GM13977 (cell line): Measurements from ENCODE around the gene MIGA2.
A peak's percentile ranks its signal among the peaks of the same experiment; 100 is the strongest.

Experiments
- DNase-seq: peaks from one replicate; pipeline ENCODE4 v3.0.0; 2012; ENCODE audit warnings: low spot score
- in situ Hi-C: fragments of 300-500 bp; cut with MboI; formaldehyde crosslinking; loops from one replicate; pipeline ENCODE4 v1.12.0; 2022; ENCODE audit warnings: low sequenced_read_pairs, low pct_unique_long_range_greater_than_20kb, mixed read lengths, inconsistent platforms; ENCODE audit not compliant: unreplicated experiment
- TF ChIP-seq, protein P1 (sequence below): IDR thresholded peaks from 2 replicates; pipeline ENCODE4 v1.5.1; 2012; ENCODE audit warnings: mild to moderate bottlenecking, control low read depth; ENCODE audit not compliant: insufficient read depth; ENCODE audit errors: extremely low read depth, missing control alignments

The MIGA2 gene

DNA sequence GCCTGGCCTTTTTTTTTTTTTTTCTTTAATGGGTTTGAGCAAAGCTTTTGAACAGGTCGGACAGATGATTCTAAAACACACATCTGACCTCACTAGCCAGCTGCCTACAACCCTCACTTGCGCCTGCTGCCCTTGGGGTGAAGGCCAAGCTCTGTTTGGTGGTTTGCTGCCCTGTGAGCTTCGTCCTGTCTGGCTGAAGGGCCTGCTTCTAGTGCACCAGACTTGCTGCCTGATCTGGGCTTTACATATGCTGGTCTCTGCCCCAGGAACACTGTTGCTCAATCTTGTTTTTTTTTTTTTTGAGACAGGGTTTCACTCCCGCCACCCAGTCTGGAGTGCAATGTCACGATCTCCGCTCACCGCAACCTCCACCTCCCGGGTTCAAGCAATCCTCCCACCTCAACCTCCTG lies 28.1 kb downstream of the MIGA2 start:
- DNase-seq: no peak
- in situ Hi-C loops: no loop called here

DNA sequence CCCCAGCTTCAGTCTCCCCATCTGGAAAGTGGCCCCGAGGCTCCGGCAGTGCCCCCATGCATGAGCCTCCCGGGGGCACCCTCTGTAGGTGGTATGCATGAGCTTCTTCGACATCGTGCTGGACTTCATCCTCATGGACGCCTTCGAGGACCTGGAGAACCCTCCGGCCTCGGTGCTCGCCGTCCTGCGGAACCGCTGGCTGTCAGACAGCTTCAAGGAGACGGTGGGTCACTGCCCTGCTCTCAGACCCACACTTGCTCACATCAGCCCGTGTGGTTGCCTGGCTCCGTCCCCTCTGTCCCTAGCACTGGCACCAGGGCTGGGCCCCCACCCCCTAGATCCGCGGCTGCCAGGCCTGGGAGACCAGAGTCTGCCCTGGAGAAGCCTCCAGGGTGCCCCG lies 31.7 kb downstream of the MIGA2 start:
- no peak for DNase-seq
- TF ChIP-seq, protein P1, sequence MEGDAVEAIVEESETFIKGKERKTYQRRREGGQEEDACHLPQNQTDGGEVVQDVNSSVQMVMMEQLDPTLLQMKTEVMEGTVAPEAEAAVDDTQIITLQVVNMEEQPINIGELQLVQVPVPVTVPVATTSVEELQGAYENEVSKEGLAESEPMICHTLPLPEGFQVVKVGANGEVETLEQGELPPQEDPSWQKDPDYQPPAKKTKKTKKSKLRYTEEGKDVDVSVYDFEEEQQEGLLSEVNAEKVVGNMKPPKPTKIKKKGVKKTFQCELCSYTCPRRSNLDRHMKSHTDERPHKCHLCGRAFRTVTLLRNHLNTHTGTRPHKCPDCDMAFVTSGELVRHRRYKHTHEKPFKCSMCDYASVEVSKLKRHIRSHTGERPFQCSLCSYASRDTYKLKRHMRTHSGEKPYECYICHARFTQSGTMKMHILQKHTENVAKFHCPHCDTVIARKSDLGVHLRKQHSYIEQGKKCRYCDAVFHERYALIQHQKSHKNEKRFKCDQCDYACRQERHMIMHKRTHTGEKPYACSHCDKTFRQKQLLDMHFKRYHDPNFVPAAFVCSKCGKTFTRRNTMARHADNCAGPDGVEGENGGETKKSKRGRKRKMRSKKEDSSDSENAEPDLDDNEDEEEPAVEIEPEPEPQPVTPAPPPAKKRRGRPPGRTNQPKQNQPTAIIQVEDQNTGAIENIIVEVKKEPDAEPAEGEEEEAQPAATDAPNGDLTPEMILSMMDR: no peak
- in situ Hi-C loops: no loop called here

More for the DNA sequence above, 28.1 kb downstream of the MIGA2 start:
- TF ChIP-seq, protein P1: no peak

DNA sequence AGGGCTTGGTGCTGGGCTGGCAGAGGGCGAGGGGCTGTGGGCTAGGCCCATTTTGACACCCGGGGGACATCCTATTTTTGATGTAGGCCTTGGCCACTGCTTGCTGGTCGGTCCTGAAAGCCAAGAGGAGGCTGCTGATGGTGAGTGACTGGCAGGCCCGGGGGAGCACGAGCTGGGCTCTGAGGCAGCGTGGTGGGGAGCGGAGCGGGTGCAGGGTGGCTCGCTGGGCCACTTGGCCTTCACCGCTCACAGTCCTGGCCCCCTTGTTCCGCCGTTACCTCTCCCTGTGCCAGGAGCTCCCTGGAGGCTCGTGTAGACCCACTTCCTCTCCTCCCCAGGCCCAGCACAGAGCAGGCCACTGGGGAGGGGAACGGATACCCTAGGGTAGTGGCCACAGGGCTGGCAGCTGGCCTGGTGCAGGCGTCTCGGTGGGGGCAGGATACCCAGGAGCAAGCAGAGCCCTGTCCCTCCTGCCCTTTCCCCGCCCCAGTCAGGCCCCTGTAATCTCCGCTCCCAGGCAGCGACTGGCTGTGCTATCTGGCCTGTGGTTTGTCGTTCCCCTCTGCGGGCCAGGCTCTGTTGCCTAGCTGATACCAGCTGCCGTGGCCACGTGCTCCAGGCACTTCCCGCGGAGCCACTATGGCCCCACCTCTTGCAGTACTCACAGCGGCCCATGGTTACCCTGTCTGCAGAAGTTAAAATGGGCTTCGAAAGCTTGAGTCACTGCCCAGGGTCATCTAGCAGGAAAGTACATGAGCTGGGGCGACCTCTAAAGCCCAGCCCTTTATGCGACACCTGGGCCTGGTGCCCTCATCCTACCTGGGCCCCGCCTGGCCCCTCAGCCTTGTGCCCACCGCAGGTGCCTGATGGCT lies 32.8 kb downstream of the MIGA2 start:
- in situ Hi-C loops: no loop called here
- peak; percentile 69 for DNase-seq
- TF ChIP-seq, protein P1: no peak

DNA sequence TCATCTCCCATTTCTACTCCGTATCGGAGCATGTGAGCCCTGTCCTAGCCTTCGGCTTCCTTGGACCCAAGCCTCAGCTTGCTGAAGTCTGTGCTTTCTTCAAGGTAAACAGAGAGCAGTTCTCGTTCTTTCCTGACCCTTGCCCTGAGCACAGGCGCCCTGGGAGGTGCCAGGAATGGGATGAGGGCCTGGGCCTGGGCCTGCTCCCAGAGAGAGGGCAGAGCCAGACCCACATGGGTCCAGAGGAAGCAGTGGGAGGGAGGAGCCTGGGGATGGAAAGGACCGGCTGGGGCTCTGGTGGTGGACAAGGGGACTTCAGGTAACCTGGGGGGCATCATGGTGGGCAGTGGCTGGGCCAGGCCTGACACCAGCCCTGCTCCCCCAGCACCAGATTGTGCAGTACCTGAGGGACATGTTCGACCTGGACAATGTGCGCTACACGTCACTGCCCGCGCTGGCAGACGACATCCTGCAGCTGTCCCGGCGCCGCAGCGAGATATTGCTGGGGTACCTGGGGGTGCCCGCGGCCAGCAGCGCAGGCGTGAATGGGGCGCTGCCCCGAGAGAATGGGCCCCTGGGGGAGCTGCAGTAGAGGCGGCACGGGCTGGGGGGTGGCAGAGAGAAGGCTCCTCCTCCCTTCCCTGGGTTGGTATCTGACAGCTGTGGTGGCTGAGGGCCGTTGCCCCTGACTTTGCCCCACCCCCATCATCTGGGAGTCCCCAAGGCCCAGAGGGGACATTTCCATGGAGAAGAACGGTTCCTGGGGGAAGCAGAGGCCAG lies 33.6 kb downstream of the MIGA2 start:
- TF ChIP-seq, protein P1: no peak
- no peak for DNase-seq
- in situ Hi-C loops: no loop called here

DNA sequence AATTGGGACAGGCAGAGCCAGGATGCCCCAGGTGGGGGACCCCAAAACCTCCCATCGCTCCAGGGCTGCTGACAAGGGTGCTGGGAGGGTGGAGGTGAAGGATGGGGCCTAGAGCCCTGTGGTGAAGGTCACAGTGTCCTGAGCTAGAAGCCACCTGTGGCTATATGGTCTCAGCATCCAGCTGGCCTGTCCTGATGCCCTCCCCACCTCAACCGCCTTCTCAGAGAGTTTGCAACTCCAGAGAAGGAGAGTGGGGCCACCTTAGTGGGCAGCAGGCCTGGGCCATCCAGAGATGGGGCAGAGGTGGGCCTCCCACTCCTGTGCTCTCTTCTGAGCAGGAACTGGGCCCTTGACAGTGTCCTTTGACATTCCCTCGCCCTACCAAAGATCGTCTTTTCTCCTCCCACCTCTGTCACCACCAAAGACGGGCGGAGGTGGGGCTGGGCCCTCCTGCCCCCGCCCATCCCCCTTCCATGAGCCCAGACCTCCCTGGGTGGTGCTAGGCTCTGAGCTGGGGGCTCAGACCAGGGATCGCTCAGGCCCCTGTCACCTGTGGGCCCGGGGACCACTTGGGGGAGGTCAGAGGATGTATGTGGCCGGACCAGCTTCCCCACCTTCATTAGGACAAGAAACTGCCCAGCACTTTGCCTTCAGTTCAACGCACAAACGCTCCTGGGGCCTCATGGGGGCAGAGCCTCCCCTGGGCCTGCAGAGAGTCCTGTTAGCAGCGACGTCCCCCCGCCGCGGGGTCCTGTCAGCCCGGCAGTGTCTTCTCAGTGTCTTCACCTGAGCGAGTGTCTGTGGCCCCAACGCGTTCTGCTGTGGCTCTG lies 34.5 kb downstream of the MIGA2 start:
- DNase-seq: no peak
- TF ChIP-seq, protein P1: no peak
- in situ Hi-C loops: no loop called here

DNA sequence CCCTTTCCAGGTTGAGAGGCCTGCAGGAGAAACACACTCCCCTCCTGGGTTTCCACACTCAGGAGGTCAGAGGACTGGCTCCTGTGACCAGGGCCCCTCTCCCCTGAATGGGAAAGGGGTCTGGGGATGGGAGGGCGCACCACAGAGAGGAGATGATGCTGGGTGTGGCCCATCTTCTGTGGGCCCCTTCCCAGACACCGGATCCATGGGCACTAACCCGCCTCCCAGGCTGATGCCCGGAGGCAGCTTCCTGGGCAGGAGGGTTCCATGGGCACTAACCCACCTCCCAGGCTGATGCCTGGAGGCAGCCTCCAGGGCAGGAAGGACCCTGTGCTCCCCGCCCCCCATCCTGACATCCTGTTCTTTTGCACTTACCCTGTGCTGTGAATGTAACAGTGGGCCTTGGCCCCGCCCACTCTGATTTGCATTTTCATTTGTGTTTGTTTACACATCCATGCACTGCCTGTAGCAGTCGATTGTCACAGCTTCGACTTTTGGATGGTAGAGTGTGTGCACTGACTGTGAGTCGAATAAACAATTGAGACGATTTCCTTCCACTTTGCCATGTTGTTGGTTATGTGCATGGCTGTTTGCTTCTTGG lies 35.2 kb downstream of the MIGA2 start:
- TF ChIP-seq, protein P1: no peak
- no peak for DNase-seq
- in situ Hi-C loops: no loop called here
